Renal cortex interstitium (tissue), 11 donors: ENCODE measurements around the gene CROCC2. TPM values are rescaled to one million over a fixed set of nuclear protein-coding genes. Genes with fewer than 3 reads are reported as not detected.

Source experiments
- DNase-seq, 11 donors: peaks; one replicate each; pipeline ENCODE4 v3.0.0-alpha.2; 2013; ENCODE audit warnings: low read depth in 9 of 11, low spot score in 4 of 11; ENCODE audit errors: extremely low read depth in 1 of 11
- polyA plus RNA-seq, 3 donors: library from polyadenylated mRNA; unstranded; fragments of 120-200 nt; gene quantifications; one replicate each; pipeline ENCODE4 v1.2.1, GENCODE V29; 2013; ENCODE audit not compliant: insufficient read length in 3 of 3

The CROCC2 gene
- polyA plus RNA-seq, 3 donors, result 0.05 to 0.07 (median 0.06) TPM

DNA sequence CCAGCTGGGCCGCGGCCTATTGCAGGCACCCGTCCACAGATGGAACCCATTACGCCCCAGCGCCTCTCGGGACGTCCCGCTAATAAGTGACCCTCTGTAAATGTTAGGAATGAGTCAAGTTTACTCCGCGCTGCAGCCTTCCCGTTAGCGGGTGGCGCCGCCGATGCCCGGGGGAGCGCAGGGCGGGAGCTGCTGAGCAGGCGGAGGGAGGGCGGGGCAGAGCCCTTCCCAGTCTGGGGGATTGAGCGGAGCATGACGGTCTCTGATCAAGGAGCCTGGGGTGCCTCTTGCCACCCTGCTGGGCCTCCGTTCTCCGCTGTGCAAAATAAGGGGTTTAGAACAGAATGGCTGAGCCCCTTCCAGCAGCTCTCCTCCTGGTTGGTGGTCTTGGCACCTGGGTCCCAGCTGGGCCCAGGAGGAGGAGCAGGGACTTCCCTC, 10.5 kb downstream of the CROCC2 start:
- DNase-seq, result peak in 7 of 11 donors; percentile 44 to 71 (median 60)

DNA sequence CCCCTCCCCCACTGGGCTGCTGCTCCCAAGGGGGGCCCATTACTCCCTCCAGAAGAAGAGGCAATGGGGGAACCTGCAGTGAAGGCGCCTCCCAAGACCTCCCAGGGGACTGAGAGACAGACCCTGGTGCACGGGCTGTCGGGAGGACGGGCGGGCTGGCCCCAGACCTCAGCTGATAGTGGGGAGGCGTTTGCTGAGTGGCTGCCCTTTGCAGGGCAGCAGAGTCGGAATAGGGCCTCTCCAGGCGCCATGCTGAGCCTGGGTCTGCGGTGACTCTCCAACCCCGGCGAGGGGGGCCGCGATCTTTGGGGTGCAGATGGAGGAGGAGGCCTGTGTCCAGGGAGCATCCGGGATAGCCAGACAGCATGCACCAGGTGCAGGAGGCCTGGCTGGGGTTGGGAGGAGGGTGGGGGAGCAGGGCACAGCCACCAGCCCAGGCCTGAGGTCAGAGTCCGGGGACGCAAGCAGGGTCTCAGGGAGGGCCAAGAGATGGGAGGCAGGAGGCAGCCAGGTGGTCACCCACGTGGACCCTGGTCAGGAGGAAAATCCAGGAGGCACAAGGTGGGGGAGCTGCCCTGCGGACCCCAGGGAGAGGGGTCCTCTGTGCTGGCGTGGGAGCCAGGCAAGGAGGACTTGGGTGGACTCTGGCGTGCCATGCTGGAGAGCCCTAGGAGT, 11.0 kb downstream of the CROCC2 start:
- no peak for DNase-seq

DNA sequence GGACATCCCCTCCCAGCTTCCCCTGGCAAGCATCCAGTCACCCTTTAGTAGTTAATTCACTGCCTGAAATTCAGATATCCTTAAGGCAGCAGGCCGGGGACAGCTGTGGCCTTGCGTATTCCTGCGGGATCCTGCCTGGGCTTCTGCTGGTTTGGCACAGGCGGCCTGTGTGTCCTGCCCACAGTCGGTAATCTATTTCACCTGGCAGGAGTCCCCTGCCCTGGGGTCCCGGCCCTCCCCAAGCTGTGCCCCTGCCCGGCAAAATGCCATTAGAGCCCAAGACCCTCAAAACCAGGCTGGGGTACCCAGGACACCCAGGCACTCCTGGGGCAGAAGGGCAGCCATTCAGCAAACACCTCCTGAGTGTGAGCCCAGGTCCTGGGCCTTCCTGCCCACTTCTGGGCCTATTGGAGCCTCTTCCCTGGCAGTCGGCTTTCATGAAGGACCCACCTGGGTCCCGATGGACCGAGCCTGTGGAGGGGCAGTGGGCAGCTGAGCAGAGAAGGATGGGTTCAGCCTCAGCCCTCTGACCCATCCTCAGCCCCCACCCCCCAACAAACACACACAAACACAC, 11.6 kb downstream of the CROCC2 start:
- DNase-seq, result no peak

DNA sequence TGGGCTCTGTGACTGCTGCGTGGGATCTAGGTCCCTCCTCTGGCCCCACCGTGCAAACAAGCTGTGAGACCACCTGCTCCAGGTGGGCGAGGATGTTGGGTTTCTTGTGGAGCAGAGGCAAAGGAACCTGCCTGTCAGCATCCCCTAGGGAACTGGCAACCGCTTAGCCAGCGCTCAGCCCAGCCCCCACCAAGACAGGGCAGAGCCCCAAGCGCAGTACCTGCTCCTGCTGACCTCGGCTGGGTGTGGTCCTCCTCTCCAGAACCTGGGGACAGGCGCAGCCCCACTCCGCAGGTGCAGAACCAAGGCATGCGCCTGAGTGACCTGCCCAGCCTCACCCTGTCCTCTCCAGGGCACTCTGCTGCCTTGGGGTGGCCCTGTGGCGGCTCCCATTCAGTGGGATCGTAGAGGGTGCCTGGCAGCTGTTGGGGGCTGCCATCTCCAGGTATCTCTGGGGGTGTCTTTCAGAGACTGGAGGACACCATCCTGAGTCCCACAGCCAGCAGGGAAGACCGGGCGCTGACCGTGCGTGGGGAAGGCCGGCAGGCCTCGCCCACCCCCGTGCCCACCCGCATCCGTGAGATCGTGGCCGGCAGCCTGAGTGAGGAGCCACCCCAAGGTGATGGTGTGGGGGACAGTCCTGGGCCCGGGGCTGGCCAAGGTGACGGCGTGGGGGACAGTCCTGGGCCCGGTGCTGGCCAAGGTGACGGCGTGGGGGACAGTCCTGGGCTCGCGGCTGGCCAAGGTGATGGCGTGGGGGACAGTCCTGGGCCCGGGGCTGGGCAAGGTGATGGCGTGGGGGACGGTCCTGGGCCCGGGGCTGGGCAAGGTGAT, 12.3 kb downstream of the CROCC2 start:
- no peak for DNase-seq

DNA sequence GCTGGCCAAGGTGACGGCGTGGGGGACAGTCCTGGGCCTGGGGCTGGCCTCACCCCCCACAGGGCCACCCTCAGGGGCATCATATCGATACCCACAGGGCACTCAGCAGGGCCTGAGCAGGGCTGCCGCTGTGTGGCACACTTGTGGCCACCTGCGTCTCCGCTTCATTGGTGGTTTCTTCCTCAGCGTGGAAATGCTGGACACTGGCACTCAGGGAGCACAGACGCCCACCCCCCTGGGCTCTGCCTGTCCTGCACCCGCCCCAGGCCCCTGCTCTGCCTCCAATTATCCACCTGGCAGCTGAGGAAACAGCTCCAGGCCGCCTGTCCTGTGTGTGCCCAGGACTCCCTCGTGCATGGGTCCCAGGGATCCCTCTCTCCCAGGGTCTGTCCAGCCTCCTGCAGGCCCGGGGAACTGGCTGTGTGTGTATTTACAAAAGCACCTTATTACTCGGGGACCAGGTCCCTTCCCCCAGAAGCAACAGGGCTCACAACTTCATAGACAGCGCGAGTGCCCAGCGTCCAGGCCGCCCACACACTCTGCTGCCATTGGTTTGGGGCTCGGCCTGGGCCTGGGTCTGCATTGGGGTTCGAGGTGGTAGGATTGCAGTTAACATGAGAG, 13.1 kb downstream of the CROCC2 start:
- DNase-seq, result no peak

DNA sequence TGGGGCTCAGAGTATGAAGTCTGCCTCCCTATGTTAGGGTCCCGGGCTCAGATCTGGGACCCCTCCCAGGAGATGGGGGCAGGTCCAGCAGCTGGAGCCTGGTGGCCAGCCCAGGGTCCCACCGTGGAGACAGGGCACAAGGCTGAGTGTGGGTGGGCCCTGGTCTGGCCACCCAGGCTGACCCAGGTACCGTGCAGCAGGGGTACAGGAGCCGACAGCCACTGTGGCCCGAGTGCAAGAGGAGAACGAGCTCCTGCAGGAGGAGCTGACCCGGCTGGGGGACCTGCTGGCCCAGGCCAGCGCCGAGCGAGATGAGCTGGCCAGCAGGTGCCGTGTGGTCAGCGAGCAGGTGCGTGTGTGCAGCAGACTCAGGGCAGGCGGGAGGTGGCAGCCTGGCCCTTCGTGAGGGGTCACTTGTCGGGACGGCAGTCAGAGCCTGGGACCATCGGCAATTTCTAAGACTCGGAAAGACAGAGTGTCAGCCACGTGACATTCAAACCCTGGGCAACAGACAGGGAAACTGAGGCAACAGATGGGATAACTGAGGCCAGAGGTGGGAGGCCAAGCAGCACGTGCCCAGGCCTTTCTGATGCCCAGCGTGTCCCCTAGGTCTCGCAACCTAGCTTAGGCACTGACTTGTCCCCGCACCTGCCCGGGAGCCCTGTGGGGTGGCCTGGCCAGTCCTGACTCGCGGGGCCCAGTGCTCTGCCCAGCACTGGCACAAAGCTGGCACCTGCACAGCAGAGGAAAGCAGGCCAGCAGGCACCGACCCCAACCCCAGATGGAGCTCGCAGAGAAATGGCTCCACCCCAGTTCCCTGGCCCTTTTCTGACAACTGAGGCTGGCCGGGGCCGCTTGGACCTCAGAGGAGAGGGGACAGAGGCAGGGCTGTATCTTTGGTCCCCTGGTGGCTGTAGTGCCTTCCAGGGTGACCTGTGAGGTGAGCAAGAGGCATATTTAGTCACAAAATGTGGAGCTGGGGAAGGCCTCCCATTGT, 13.9 kb downstream of the CROCC2 start:
- DNase-seq, result no peak

DNA sequence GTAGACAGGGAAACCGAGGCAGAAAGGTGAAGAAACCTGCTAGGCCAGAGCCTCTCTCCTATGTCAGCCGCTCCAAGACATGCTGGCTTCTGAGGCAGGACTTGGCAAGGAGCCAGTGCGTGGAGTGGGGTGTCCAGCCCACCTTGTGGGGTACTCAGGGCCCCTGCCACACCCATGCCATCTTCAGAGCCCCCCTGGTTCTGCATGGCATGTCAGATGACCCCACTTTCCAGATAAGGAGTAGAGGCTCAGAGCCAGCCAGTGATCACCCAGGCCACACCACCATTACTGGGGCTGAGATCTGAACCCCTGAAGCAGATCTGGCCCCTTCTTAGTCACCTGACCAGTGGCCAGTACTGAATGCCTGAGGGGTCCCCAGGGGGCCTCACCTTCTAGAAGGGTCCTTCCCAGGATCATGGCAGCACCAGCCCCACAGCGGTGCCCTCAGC, 14.7 kb downstream of the CROCC2 start:
- no peak for DNase-seq

DNA sequence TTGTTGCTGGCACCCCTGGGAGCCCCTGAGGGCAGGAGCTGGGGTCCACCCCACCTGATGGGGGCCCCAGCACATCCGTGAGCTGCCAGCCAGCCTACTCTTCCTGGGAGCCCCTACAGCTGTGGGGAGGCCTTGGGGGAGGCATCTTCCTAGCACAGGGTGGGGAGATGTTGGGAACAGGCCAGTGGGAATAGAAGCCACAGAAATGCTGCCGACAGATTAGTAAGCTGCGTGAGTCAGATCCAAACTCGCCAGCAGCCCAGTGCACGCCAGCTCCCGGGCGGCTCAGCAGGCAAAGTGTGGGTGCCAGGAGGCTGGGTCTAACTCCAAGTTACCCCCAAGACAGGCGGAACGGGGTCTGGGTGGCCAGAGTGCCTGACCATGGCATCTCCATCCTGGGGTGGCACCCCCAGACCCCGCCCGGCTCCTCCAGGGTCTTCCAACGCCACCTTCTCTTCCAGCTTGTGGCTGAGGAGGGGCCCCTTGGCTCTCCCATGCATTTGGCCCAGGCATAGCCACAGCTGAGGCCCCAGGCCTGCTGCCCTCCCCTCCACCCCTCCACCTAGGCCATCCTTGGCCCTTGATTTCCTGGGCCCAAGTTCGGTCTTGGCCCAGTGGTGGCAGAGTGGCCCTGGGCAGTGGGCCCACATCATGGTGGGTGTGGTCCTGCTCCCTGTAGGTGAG, 15.3 kb downstream of the CROCC2 start:
- no peak for DNase-seq

DNA sequence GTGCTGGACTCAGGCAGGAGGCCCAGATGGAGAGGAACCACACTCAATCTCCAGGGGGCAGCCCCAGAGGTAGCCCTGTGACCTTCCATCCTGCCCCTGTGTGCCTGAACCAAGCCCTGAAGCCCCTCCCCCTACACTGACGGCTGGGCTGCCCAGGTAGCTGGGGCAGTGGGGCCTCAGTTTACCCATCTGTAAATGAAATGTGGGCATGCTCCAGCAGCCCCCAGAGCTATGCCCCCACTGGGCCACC, 15.8 kb downstream of the CROCC2 start:
- no peak for DNase-seq

DNA sequence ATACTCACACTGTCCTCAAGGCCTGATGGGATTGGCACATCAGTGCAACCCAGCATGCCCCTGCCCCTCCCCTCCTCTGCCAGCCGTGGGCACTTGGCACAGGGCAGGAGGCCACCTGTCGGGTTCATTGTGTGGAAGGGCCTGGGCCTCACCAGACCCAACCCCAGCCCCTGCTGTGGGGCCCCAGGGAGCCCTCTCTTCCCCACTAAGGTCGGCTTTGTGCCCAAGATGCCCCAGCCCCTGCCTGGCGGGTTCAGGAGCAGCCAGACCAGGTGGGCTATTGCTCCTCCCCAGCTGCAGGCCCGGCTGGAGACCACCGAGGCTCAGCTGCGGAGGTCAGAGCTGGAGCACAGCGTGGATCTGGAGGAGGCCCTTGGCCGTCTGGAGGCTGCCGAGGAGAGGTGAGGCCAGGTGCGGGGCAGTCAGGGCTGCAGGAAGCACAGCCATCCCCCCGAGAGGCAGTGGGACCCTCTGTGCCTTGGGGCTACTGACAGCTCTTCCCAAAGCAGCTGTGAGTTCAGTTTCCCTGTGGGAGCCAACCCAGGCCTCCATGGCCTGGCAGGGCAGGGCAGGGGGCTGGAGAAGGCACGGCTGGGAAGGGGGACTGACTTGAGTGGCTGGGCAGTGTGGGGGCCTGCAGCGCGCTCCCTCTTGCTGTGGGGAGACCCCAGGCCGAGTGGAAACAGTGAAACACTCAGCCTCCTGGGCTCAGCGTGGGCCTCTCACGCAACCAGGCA, 16.3 kb downstream of the CROCC2 start:
- DNase-seq, result no peak

DNA sequence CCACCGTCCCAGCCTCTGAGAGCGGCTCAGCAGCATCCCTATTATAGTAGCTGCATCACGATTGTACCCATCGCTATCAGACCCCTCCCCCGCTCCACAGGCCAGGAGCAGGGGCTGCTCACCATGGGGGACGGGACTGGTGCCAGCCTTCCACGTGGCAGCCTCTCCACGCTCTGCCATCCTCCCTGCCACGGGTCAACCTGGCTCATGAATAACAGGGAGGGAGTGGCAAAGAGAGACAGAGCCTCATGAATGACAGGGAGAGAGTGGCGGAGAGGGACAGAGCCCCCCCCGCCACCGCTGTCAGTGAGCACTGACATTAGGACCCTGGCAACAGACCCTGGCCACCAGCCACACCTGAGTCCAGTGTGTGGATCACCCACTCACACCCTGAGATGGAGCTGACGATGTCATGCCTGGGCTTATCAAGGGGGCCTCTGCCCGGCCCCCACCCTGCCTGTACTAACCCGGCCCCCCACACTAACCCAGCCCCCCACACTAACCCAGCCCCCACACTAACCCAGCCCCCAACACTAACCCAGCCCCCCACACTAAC, 16.9 kb downstream of the CROCC2 start:
- DNase-seq, result no peak

DNA sequence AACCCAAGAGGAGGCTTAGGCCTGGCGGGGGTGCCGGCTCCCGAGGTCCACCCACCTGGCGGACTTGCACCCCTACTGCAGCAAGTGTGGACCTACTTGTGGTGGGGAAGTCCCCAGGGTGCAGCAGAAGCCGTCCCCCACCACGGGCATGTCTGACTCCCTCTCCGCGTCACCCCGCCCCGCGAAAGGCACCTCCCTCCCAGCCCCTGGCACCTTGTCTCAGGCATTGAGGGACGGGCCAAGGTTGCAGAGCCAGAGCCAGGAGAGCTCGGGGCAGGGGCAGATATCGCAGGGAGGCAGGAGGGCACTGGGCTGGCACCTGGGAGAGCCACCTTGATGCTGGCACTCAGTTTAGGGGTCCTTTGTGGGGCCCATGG, 19.0 kb downstream of the CROCC2 start:
- DNase-seq, result no peak

DNA sequence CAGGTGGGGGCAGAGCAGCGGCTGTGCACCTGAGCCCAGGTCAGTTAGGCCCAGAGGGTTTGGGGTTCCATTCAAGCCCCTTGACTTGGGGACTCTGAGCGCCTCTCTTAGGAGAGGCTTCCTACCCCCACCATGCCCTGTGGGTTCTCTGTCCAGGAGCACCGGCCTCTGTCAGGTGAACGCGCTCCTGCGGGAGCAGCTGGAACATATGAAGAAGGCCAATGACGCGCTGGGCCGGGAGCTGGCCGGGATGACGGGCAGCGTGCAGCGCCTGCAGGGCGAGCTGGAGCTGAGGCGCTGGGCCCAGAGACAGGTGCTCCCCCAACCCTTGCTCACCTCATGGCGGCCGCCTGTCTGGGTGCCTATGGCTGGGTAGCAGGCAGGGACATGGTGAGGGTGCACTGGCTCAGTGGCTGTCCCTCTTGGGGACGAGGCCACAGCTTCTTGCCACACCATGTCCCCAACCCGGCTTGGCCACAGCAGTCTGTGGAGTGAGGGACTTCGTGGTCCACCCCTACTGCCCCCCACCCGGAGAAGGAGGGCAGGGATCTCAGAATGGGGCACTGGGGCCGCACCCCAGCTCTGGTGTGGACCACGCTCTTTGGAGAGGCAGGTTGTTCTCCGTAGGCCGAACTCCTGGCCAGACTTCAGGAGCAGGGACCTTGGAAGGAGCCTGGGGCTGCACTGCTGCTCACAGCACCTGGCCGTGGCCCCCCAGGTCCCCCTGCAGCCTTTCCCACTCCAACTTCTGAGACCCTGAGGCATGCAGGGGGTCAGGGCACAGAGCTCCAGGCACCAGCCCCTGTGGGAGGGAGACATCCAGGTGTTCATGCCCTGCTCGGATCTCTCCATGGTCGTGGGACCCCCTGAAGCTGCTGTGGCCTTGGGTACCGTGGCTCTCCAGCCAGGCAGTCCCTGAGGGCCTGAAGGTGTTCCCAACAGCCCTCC, 19.7 kb downstream of the CROCC2 start:
- no peak for DNase-seq

DNA sequence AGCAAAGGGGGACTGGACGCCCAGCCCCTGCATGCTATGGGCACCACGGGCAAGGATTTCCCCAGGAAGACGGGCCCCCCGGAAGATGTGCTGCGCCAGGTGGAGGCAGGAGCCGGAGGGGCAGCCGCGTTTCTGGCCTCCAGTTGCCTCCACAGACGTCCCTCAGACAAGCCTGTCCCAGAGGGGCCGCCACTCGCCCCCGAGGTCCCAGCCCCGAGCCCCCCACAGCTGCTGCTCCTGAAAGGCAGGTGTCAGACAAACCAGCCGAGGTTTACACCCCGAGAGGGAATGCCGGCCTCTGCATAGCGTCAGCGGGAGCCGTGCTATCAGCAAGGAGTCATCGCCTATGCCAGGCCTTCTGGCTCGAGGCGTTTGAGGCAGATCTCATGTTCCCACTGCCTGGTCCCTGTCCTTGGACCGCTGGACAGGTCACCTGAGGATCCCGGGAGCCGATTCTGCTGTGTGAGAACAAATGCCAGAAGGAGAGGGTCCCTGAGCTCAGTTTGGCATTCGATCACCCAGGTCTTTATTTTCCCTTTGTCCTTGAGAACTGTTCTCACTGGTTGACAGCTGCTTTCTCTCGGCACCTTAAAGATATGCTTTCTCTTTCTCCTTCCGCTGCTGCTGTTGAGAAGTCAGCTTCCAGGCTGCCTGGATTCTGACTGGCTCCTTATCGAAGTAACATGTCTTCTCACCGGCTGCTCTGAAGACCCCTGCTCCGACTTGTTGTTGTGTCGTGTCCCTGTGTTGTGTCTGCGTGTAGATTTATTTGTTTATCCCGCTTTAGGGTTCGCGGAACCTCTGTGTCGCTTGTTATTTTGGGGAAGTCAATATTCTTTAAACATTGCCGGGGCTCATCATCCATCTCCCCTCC, 20.6 kb downstream of the CROCC2 start:
- no peak for DNase-seq

DNA sequence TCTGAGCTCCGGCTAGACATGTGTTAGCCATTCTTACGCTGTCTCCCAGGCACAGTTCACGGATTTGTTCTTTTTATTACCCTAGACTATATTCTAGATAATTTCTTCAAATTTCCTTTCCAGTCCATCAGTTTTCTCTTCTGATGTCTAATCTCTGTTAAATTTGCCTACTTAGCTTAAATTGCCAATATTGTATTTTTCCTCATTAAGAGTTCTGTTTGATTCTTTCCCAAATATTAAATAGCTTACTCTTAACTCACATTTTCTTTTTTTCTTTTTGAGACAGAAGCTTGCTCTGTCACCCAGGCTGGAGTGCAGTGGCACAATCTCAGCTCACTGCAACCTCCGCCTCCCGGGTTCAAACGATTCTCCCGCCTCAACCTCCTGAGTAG, 21.2 kb downstream of the CROCC2 start:
- DNase-seq, result no peak
